ENCODE measurements around the gene SPEG.

The SPEG gene

DNA sequence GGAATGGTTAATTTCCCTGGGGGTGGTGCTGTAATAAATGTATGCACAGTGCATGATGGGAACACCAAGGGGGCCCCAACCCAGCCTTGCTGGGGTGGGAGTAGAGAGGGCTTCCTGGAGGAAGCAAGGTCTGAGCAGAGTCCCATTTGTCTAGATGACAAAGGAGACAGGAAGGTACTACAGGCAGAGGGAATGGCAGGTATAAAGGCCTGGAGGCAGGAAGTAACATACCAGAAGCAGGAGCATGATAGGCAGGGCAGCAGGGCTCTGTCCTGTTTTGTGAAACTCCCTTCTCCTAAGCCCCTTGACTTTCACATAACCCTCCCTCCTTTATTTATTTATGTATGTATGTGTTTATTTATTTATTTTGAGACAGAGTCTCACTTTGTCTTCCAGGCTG is 68.0 kb downstream of the SPEG start:
- TF ChIP-seq, protein P1, sequence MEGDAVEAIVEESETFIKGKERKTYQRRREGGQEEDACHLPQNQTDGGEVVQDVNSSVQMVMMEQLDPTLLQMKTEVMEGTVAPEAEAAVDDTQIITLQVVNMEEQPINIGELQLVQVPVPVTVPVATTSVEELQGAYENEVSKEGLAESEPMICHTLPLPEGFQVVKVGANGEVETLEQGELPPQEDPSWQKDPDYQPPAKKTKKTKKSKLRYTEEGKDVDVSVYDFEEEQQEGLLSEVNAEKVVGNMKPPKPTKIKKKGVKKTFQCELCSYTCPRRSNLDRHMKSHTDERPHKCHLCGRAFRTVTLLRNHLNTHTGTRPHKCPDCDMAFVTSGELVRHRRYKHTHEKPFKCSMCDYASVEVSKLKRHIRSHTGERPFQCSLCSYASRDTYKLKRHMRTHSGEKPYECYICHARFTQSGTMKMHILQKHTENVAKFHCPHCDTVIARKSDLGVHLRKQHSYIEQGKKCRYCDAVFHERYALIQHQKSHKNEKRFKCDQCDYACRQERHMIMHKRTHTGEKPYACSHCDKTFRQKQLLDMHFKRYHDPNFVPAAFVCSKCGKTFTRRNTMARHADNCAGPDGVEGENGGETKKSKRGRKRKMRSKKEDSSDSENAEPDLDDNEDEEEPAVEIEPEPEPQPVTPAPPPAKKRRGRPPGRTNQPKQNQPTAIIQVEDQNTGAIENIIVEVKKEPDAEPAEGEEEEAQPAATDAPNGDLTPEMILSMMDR (IDR thresholded peaks at IDR 0.05; ENCODE audit: extremely low read depth, missing control alignments) = no peak
- no peak for DNase-seq (ENCODE audit: low spot score)

DNA sequence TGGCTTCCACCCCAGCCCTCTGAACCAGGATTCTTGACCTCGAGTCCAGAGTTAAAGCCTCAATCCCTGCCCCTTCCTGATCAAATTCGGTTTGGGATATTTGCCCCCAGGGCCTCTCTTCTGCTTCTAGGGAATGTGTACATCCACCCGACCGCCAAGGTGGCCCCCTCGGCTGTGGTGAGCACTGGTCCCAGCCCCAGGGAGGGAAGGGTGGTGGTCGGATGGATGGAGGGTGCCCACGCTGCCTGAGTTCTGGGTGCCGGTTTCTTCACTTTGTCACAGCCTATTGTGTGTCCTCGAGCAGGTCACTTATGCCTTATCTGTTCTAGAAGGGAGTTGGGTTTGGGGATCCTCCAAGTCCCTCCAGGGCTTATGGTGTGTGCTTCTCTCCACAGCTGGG is 70.9 kb downstream of the SPEG start:
- no peak for DNase-seq (ENCODE audit: low spot score)
- TF ChIP-seq, protein P1 (IDR thresholded peaks at IDR 0.05; ENCODE audit: extremely low read depth, missing control alignments) = no peak

DNA sequence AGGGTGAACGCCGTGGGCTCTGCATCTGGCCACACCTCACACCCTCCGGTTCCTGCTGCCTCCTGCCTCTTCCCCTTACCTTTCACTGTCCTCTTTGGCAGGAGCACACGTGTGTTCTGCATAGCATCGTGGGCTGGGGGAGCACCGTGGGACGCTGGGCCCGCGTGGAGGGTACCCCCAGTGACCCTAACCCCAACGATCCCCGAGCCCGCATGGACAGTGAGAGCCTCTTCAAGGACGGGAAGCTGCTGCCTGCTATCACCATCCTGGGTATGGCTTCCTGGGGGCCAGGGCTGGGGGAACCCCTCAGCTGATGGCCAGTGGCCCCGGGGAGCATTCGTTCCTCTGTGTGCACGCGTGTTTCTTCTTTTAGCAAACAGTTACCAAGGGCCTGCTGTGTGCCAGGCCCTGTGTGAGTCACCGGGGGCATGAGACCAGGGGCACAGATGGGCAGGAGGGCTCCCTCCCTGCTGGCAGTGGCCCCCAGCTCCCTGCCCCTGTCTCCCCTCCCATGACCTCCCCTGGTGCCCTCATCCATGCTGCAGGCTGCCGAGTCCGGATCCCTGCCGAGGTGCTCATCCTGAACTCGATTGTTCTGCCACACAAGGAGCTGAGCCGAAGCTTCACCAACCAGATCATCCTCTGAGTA is 71.6 kb downstream of the SPEG start:
- TF ChIP-seq, protein P1 (IDR thresholded peaks at IDR 0.05; ENCODE audit: extremely low read depth, missing control alignments) = no peak
- DNase-seq (ENCODE audit: low spot score) = no peak

DNA sequence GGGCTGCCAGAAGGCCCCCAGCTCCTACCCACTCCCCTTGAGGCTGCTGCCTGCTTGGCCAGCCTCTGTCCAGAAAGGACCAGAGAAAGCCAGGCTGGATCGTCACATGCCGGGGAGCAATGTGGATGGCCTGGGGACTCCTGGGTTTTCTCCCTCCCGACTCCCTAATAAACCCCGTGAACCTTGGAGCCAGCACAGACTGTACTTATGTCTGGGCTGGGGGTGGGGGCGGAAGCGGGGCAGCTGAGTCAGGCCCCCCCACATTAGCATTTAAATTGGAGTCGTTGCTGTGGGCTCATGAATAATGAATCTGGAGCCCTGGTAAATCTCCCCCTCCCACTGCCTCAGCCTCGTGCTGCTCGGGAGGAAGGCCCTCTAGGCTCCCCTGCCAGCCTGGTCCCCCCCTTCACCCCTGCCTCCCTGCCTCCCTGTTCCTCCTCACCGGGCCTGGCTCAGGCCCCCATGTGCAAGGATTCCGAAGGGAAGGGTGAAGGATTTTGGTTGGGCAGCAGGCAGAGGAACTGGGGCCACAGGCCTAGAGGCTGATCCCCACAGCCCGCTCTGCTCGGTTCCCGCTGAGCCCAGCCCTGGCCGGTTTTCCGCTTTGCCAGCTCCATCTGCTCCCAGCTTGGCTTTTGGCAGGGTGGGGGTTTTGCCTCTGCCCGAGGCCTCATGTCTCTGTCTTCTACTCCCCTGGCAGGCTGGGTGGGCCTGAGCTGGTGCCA is 72.3 kb downstream of the SPEG start:
- no peak for DNase-seq (ENCODE audit: low spot score)
- TF ChIP-seq, protein P1 (IDR thresholded peaks at IDR 0.05; ENCODE audit: extremely low read depth, missing control alignments) = no peak

DNA sequence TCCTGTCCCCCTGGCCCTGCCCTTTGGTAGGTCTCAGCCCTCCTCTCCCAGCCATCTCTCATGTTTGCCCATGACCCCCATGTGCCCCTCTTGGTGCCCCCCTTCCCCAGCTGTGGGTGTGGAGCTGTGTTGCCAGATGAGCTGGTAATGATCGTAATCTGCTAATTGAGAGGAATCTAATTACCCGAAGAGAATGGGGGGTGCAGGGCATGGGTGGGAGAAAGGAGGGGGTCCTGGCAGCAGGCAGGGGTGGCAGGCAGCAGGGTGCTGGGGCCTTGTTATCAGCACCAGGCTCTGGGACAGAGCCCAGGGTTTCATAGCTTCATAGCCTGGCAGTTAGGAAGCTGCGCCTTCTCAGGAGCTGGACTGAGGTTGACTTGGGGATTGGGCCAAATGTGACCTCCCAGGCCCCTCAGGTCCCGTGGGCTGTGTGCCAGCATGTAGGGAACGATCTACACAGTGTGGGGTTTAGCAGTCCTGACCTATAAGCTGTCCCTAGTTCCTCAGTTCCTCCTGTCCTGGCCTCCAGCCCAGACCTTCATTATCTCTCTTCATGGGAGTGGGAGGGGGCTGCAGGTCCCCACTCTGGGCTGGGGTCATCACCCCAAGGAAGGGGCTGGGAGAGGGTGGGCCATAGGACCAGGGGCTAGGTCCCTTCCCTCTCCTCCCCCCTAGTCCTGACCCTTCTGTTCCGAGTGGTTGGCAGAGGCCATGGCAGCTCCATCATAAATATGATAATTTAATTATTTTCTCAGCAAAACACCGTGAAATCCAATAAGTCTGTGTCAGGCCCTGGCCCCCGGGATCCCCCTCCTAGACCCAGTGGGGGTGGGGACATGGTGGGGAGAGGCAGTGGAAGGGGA is 73.2 kb downstream of the SPEG start:
- TF ChIP-seq, protein P1 (IDR thresholded peaks at IDR 0.05; ENCODE audit: extremely low read depth, missing control alignments) = no peak
- DNase-seq (ENCODE audit: low spot score) = no peak

DNA sequence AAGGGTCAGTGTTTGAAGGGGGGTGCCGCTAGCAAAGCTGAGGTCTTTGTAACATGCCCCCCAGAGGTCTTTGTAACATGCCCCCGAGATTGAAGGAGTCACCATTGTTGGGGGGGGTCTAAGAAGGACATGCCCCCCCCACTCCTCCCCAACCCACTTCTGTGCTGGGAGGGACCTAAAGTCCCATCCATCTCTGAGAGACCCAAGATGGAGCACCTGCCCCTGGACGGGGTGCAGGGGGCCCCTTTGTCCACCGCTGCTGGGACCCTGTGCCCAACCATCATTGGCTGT is 73.7 kb downstream of the SPEG start:
- DNase-seq (ENCODE audit: low spot score) = no peak
- TF ChIP-seq, protein P1 (IDR thresholded peaks at IDR 0.05; ENCODE audit: extremely low read depth, missing control alignments) = no peak

All from GM20000 (cell line).